HG03066 (cell line): Measurements from ENCODE around the gene SLC6A7.

Experiments
- ATAC-seq: cut with Tn5 transposase; IDR thresholded peaks from one replicate; pipeline ENCODE4 v1.9.1; 2021; ENCODE audit warnings: low read depth; ENCODE audit not compliant: unreplicated experiment

Gene SLC6A7

GRCh38 chr5:150189728-150190502 is at the start of gene SLC6A7:
SLC6A7 (plus strand) TSS chr5:150190062; CDS start chr5:150190328, 266 bp downstream.
- no peak for ATAC-seq

GRCh38 chr5:150140830-150141229 is 49.0 kb upstream of the SLC6A7 start:
- no peak for ATAC-seq

GRCh38 chr5:150141544-150142184 is 48.2 kb upstream of the SLC6A7 start:
- no peak for ATAC-seq

- no peak for ATAC-seq
Measured at GRCh38 chr5:150142185-150142958, 47.5 kb upstream of the SLC6A7 start.

- no peak for ATAC-seq
Measured at GRCh38 chr5:150142959-150143349, 46.9 kb upstream of the SLC6A7 start.

- no peak for ATAC-seq
Measured at GRCh38 chr5:150143350-150144245, 46.3 kb upstream of the SLC6A7 start.

GRCh38 chr5:150144246-150144801 is 45.5 kb upstream of the SLC6A7 start:
- no peak for ATAC-seq

- no peak for ATAC-seq
Measured at GRCh38 chr5:150144879-150145278, 45.0 kb upstream of the SLC6A7 start.

- ATAC-seq, result no peak
Measured at GRCh38 chr5:150146235-150146634, 43.6 kb upstream of the SLC6A7 start.

- ATAC-seq, result no peak
Measured at GRCh38 chr5:150146862-150147601, 42.8 kb upstream of the SLC6A7 start.

- no peak for ATAC-seq
Measured at GRCh38 chr5:150147670-150148069, 42.2 kb upstream of the SLC6A7 start.

GRCh38 chr5:150148117-150148927 is 41.5 kb upstream of the SLC6A7 start:
- ATAC-seq, result no peak

GRCh38 chr5:150149618-150150017 is 40.2 kb upstream of the SLC6A7 start:
- ATAC-seq, result no peak

GRCh38 chr5:150152636-150153462 is 37.0 kb upstream of the SLC6A7 start:
- ATAC-seq, result no peak

- ATAC-seq, result no peak
Measured at GRCh38 chr5:150153483-150153882, 36.4 kb upstream of the SLC6A7 start.

GRCh38 chr5:150153957-150154617 is 35.8 kb upstream of the SLC6A7 start:
- no peak for ATAC-seq

GRCh38 chr5:150154618-150155128 is 35.2 kb upstream of the SLC6A7 start:
- no peak for ATAC-seq
